ENCODE data around the gene PRLH. TPM values are rescaled to one million over a fixed set of nuclear protein-coding genes. Genes with fewer than 3 reads are reported as not detected.

Gene PRLH
- total RNA-seq, 1 experiment from 2014 or later: not detected

- CTCF ChIA-PET: no interaction called here
- no peaks in the 10 kb centered on the region for H3K9me3 ChIP-seq (ENCODE audit: low read depth, low read length, poor library complexity, severe bottlenecking)
- intact Hi-C loops (cut with micrococcal nuclease; ENCODE audit: unreplicated experiment): no loop called here
- no peak overlapping the region for H3K4me3 ChIP-seq (ENCODE audit: low read depth, low read length, poor library complexity, severe bottlenecking)
- TF ChIP-seq CTCF (conservative IDR thresholded peaks at IDR 0.05; ENCODE audit: low read depth, low read length) (no peak), EZH2 (IDR thresholded peaks at IDR 0.05; ENCODE audit: borderline replicate concordance, low read depth, low read length, poor library complexity, severe bottlenecking) (no peak)
- H3K4me1 ChIP-seq (ENCODE audit: insufficient read depth, low read length, poor library complexity, severe bottlenecking): no peaks in the 10 kb centered on the region
- BruUV-seq (replicated peaks): no TSS peak
- POLR2A ChIA-PET (ENCODE audit: low non-redundant PET): no interaction called here
- no peak overlapping the region for H3K27ac ChIP-seq (ENCODE audit: low read depth, low read length, poor library complexity, severe bottlenecking)
- H3K36me3 ChIP-seq (ENCODE audit: insufficient read depth, low read length, poor library complexity, severe bottlenecking): no peaks in the 10 kb centered on the region
- no peak for DNase-seq (ENCODE audit: low spot score)
- no peaks in the 10 kb centered on the region for H3K27me3 ChIP-seq (replicated peaks; ENCODE audit: insufficient read depth, low read depth, low read length, poor library complexity)
These were observed 40.7 kb upstream of the PRLH start for GRCh38 chr2:237525559-237526157.

- Histone ChIP-seq H3K27ac (ENCODE audit: low read depth, low read length, poor library complexity, severe bottlenecking) (no peak overlapping the region), H3K27me3 (replicated peaks; ENCODE audit: insufficient read depth, low read depth, low read length, poor library complexity) (no peaks in the 10 kb centered on the region), H3K36me3 (ENCODE audit: insufficient read depth, low read length, poor library complexity, severe bottlenecking) (no peaks in the 10 kb centered on the region), H3K9me3 (ENCODE audit: low read depth, low read length, poor library complexity, severe bottlenecking) (no peaks in the 10 kb centered on the region), H3K4me3 (ENCODE audit: low read depth, low read length, poor library complexity, severe bottlenecking) (no peak overlapping the region), H3K4me1 (ENCODE audit: insufficient read depth, low read length, poor library complexity, severe bottlenecking) (no peaks in the 10 kb centered on the region)
- DNase-seq (ENCODE audit: low spot score): no peak
- BruUV-seq (replicated peaks): no TSS peak
- no peak for TF ChIP-seq EZH2 (IDR thresholded peaks at IDR 0.05; ENCODE audit: borderline replicate concordance, low read depth, low read length, poor library complexity, severe bottlenecking)
- ChIA-PET POLR2A (ENCODE audit: low non-redundant PET) (no interaction called here), CTCF (no interaction called here)
- intact Hi-C loops (cut with micrococcal nuclease; ENCODE audit: unreplicated experiment): no loop called here
These were observed 39.1 kb upstream of the PRLH start for GRCh38 chr2:237527233-237527632.

- no peak overlapping the region for H3K4me3 ChIP-seq (ENCODE audit: low read depth, low read length, poor library complexity, severe bottlenecking)
- CTCF ChIA-PET: no interaction called here
- no peak for DNase-seq (ENCODE audit: low spot score)
- H3K27ac ChIP-seq (ENCODE audit: low read depth, low read length, poor library complexity, severe bottlenecking): no peak overlapping the region
- intact Hi-C loops (cut with micrococcal nuclease; ENCODE audit: unreplicated experiment): no loop called here
- BruUV-seq (replicated peaks): no TSS peak
- H3K9me3 ChIP-seq (ENCODE audit: low read depth, low read length, poor library complexity, severe bottlenecking): no peaks in the 10 kb centered on the region
- H3K4me1 ChIP-seq (ENCODE audit: insufficient read depth, low read length, poor library complexity, severe bottlenecking): no peaks in the 10 kb centered on the region
- TF ChIP-seq EZH2 (IDR thresholded peaks at IDR 0.05; ENCODE audit: borderline replicate concordance, low read depth, low read length, poor library complexity, severe bottlenecking) (no peak), CTCF (conservative IDR thresholded peaks at IDR 0.05; ENCODE audit: low read depth, low read length) (no peak)
- no peaks in the 10 kb centered on the region for H3K36me3 ChIP-seq (ENCODE audit: insufficient read depth, low read length, poor library complexity, severe bottlenecking)
- POLR2A ChIA-PET (ENCODE audit: low non-redundant PET): no interaction called here
- no peaks in the 10 kb centered on the region for H3K27me3 ChIP-seq (replicated peaks; ENCODE audit: insufficient read depth, low read depth, low read length, poor library complexity)
These were observed 38.6 kb upstream of the PRLH start for GRCh38 chr2:237527766-237528165.
